Measurements from ENCODE around the gene ETV6.

DNA sequence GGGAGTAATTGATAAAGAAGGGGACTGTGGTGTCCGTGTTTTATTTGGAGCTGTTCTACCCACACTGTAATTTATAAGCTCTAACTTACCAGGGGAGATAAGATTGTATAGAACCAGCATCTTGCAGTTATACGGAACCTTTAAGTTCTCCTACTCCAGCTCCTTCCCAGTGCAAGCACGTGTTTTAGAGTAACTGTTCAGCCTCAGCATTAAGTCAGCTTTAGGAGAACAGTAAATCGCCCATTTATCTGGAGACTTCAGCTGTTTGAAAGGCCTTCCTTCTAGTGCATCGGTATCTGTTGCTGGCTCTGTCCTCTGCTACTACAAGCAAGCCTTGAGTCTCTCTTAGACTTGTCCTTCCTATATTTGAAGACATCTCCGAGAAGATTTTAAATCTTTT lies 95.6 kb downstream of the ETV6 start:
- TF ChIP-seq, protein P1, sequence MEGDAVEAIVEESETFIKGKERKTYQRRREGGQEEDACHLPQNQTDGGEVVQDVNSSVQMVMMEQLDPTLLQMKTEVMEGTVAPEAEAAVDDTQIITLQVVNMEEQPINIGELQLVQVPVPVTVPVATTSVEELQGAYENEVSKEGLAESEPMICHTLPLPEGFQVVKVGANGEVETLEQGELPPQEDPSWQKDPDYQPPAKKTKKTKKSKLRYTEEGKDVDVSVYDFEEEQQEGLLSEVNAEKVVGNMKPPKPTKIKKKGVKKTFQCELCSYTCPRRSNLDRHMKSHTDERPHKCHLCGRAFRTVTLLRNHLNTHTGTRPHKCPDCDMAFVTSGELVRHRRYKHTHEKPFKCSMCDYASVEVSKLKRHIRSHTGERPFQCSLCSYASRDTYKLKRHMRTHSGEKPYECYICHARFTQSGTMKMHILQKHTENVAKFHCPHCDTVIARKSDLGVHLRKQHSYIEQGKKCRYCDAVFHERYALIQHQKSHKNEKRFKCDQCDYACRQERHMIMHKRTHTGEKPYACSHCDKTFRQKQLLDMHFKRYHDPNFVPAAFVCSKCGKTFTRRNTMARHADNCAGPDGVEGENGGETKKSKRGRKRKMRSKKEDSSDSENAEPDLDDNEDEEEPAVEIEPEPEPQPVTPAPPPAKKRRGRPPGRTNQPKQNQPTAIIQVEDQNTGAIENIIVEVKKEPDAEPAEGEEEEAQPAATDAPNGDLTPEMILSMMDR (IDR thresholded peaks at IDR 0.05), result no peak
- no peak for TF ChIP-seq POLR2AphosphoS5 (IDR thresholded peaks at IDR 0.05; ENCODE audit: low read depth, low read length)
- TF ChIP-seq TCF7L2 (IDR thresholded peaks at IDR 0.05; ENCODE audit: low read depth, low read length), result no peak
- TF ChIP-seq, protein P2, sequence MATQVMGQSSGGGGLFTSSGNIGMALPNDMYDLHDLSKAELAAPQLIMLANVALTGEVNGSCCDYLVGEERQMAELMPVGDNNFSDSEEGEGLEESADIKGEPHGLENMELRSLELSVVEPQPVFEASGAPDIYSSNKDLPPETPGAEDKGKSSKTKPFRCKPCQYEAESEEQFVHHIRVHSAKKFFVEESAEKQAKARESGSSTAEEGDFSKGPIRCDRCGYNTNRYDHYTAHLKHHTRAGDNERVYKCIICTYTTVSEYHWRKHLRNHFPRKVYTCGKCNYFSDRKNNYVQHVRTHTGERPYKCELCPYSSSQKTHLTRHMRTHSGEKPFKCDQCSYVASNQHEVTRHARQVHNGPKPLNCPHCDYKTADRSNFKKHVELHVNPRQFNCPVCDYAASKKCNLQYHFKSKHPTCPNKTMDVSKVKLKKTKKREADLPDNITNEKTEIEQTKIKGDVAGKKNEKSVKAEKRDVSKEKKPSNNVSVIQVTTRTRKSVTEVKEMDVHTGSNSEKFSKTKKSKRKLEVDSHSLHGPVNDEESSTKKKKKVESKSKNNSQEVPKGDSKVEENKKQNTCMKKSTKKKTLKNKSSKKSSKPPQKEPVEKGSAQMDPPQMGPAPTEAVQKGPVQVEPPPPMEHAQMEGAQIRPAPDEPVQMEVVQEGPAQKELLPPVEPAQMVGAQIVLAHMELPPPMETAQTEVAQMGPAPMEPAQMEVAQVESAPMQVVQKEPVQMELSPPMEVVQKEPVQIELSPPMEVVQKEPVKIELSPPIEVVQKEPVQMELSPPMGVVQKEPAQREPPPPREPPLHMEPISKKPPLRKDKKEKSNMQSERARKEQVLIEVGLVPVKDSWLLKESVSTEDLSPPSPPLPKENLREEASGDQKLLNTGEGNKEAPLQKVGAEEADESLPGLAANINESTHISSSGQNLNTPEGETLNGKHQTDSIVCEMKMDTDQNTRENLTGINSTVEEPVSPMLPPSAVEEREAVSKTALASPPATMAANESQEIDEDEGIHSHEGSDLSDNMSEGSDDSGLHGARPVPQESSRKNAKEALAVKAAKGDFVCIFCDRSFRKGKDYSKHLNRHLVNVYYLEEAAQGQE (IDR thresholded peaks at IDR 0.05; ENCODE audit: insufficient read depth in 1 of 2, low read depth in 2 of 2, low read length in 1 of 2), result no peak

Measured in Panc1 (cell line).